HG03575 (cell line): ENCODE results near the gene BTNL9.

Source experiments
- ATAC-seq: cut with Tn5 transposase; IDR thresholded peaks from one replicate; pipeline ENCODE4 v1.9.1; 2021; ENCODE audit not compliant: unreplicated experiment, insufficient number of reproducible peaks, low FRiP score; ENCODE audit errors: extremely low read depth

Gene BTNL9

DNA sequence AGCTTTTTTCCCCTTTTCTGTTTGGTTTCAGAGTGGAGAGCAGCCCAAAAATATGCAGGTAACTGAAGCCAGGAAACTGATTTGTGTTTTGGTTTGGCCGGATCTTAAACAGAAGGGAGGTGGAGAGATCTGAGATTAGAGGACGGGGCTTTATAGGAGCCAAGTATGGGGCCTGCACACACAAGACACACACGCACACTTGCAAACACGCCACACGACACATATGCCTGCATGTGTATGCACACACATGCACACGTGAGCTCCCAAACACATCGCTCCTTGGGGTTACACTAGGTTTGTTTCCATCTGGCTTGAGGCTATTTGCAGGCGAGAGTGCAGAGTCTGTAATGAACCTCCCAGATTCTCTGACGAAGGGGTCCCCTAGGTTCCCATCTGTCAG lies 18.3 kb downstream of the BTNL9 start:
- no peak for ATAC-seq

- no peak for ATAC-seq
Measured at GRCh38 chr5:181058786-181059296, 18.8 kb downstream of the BTNL9 start.

DNA sequence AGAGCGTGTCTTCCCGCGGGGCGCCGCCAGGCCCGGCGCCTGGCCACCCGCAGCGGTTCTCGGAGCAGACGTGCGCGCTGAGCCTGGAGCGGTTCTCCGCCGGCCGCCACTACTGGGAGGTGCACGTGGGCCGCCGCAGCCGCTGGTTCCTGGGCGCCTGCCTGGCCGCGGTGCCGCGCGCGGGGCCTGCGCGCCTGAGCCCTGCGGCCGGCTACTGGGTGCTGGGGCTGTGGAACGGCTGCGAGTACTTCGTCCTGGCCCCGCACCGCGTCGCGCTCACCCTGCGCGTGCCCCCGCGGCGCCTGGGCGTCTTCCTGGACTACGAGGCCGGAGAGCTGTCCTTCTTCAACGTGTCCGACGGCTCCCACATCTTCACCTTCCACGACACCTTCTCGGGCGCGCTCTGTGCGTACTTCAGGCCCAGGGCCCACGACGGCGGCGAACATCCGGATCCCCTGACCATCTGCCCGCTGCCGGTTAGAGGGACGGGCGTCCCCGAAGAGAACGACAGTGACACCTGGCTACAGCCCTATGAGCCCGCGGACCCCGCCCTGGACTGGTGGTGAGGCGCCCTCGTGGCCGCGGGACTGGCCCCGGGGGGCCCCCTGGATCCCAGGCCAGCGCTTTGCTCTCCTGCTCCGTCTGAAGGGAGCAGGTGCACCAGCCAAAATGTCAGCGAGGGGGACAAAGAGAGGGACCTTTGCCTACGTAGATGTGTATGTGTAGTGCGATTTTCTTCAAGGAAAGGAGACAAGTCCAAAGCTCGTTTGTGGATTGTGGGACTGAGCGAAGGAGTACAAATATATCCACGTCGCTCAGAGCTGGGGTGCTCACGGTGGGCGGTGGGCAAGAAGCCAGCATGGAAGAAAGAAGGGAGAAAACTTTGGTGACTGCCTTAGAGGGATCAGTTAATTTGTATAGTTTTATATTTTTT lies 19.5 kb downstream of the BTNL9 start:
- no peak for ATAC-seq

DNA sequence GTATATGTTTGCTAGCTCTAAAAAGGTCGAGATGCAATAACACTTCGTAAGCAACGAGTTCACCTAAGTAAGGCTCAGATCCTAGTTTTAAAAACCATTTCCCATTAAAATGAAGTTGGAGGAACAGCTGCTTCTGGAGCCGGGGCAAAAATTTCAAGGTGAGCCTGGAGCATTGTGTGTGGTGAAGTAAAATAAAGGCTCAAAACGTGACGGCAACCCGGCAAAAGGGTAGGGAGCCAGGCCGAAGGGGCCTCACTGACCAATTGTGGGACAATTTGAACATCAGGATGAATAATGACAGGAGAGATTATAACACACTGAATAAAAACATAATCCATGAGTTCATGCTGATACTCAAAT lies 20.1 kb downstream of the BTNL9 start:
- no peak for ATAC-seq

- ATAC-seq = no peak
Measured at GRCh38 chr5:181060924-181061323, 20.9 kb downstream of the BTNL9 start.

- ATAC-seq = no peak
Measured at GRCh38 chr5:181061645-181062044, 21.6 kb downstream of the BTNL9 start.

- ATAC-seq = no peak
Measured at GRCh38 chr5:181062631-181063030, 22.6 kb downstream of the BTNL9 start.

DNA sequence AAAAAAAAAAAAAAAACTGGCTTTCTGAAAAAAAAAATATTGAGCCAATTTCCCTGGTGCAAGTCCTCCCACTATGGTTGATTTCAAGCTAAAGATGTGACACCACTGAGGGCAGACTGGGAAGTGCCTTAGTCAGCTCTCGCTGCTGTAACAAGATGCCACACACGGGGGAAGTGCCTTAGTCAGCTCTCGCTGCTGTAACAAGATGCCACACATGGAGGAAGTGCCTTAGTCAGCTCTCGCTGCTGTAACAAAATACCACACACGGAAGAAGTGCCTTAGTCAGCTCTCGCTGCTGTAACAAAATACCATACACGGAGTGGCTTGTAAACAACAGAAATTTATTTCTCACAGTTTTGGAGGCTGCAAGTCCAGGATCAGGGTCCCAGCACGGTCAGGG lies 23.4 kb downstream of the BTNL9 start:
- ATAC-seq = no peak

GRCh38 chr5:181064987-181065386 lies 24.9 kb downstream of the BTNL9 start:
- no peak for ATAC-seq

DNA sequence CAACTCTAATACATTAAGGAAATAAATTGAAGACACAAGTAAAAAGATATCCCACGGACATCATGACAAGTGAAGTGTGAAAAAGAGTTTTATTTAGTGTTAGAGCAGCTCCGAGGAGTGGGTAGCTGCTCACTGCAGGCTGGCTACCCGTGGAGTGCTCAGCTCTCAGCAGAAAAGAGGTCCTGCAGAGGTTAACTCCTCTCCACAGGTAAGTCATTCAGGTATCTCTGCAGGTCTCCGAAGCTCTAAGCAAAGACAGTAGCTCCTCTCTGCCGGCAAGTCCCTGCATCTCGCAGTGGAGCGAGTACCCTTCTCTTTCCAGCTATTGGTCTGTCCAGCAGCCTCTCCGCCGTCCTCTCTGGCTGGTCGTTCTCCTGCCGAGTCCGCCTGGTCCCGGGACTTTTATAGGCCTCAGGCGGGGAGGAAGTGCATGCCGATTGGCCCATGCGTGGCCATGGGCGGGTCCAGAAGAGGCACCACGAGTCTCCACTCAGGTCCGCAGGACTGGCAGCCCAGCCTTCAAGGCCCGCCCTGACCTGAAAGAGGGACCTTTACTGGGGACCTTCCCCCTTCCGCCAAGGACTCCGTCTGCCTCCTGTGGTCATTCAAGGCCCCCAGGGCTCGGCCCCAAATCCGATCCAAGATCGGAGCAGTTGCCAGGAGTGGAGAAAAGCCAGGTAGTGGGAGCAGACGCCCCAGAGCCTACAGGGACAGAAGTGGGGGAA lies 29.9 kb downstream of the BTNL9 start:
- ATAC-seq = no peak

GRCh38 chr5:181070523-181070922 lies 30.5 kb downstream of the BTNL9 start:
- ATAC-seq = no peak

DNA sequence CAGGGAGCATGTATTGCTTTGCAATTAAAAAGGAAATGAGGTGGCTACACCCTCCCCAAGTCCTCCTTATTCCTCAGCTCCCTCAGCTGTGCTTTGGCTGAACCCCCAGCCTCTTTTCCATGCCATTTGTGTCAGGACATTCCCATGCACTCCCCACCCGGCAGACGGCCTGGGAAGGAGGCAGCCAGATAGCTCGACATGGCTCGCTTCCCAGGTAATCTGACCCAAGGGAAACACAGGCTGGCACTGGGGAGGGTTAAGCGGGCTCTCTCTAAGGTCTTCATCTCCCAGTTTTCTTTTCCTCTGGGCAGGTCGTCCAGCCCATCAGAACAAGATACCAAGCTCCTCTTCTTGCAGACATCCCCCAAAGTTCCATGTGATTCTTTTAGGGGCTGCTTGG lies 31.2 kb downstream of the BTNL9 start:
- ATAC-seq = no peak

DNA sequence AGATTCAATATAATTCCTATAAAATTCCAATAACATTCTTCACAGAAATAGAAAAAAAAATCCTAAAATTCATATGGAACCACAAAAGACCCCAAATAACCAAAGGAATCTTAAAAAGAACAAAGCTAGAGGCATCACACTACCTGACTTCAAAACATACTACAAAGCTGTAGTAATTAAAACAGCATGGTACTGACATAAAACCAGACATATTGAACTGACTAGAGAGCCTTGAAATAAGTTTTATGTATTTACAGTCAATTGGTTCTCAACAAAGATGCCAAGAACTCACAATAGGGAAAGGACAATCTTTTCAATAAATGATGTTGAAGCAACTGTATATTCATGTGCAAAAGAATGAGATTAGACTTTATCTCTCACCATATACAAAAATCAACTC lies 36.9 kb downstream of the BTNL9 start:
- no peak for ATAC-seq

GRCh38 chr5:181081989-181082388 lies 41.9 kb downstream of the BTNL9 start:
- ATAC-seq = no peak

DNA sequence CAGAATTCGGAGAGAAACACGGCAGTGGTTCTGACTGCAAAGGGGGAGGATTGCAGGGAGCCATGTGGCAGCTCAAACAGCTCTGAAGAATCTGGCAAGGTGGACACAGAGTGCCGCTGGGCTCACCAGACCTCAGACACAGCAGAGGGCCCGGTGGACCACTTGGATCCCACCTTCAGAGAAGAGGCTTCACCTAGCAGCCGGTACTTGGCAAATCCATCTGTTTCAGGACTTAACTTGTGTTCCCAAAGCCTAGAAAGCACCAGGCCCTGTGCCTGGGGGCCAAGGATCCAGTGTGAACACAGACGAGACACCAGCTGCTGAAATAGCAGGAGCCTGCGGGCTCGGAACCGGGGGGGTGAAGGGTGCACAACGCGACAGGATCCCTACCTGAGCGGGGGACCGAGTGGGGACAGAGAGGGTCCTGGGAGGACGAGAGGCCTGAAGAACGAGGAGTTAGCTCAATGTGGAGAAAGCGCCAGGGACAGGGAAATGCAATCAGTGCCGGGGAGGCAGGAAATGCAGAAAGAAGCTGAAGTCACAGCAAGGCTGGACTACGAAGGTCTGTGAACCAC lies 44.6 kb downstream of the BTNL9 start:
- no peak for ATAC-seq

- ATAC-seq = no peak
Measured at GRCh38 chr5:181086026-181086883, 46.2 kb downstream of the BTNL9 start.

DNA sequence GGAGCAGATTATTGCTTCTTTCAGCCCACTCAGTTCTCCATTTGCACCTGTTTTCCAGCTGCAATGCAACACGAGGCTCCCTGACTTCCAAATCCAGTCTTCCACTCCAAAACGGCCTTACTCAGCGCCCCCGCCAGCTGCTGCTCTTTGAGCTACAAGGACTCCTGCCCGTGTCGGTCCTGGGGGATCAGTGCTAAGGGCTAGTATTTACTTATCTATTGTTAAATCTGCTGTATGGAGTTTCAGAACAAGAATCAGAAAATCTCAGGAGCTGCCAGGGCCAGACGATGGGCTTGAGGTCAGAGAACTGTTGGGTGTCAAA lies 46.8 kb downstream of the BTNL9 start:
- ATAC-seq = no peak

DNA sequence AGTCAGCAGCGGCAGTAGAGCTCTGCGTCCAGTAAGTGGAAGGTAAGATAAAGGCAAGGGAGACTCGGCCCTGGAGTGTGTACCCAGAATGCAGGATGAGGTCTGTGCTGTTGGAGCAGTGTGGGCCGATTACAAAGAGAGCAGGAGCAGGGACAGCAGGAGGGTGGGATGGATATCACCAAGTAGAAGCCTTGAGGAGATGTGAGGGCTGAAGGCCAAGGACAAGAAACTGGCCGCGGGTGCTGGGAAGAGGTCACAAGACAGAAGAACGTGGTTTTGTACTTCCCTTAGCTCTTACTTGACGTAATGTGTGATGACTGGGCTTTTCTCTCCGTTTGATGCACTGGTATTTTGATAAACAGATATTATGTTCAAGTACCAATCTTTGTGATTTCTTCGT lies 47.2 kb downstream of the BTNL9 start:
- no peak for ATAC-seq

DNA sequence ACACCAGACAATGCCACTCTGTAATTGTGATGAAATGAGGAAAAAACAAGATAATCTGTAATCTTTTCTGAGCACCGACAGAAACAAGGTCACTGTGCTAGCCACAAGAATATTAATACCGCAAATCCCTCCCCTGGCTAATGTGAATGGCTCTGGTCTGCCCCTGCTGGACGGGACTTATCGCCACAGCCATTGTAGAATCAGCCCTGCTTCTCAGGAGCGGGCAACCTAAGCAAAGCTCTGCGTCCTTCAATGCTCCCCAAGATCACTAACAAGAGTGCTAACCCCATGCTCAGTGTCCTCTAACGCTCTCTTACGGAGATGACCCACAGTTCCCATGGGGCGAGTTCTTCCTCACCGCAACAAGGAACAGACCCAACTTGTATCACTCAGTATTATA lies 48.2 kb downstream of the BTNL9 start:
- no peak for ATAC-seq
